ENCODE measurements around the gene SRP68. TPM values are rescaled to one million over a fixed set of nuclear protein-coding genes. Genes with fewer than 3 reads are reported as not detected.

Gene SRP68
- total and polyA plus RNA-seq, 9 of the 15 experiments (the other 6 are each of a cell fraction or from before 2014, with no cell fraction given), result 29.4 to 92.6 (median 36.2) TPM

- ChIA-PET CTCF (ENCODE audit: low intra/inter-chr PET ratio) (interaction anchor here (0.5 kb wide), 1 partner anchor 58 kb away, joined by 6 read pairs; no protein-coding TSS in a partner anchor), POLR2A (interaction anchor here (0.5 to 2.3 kb wide), 10 partner anchors 10 to 234 kb away, joined by 3 to 12 read pairs (median 3); partner anchors contain the start of gene SRP68)
- DNase-seq (ENCODE audit: extremely low read depth in 1 of 4, low spot score in 3 of 4), result peak in 2 of 4 experiments; percentile 57 to 62
- H3K27me3 ChIP-seq (ENCODE audit: control insufficient read depth in 2 of 2, insufficient read depth in 2 of 2, low read length in 2 of 2), result no peaks in the 10 kb centered on the region
- no peak overlapping the region for H3K4me3 ChIP-seq
- WGBS (ENCODE audit: insufficient coverage, low coverage, missing lambda C conversion rate), result 71% methylated on average over 17 of the region's 17 CpGs
- H2AFZ ChIP-seq (ENCODE audit: low read depth, low read length), result no peak overlapping the region
- no TSS peak for BruUV-seq (replicated peaks)
- peaks cover 83% of the 10 kb centered on the region for H3K36me3 ChIP-seq (ENCODE audit: control insufficient read depth, insufficient read depth, low read length)
- in situ Hi-C loops (cut with MboI), result no loop called here
- H3K4me1 ChIP-seq (replicated peaks in 1 of 2; ENCODE audit: control insufficient read depth in 2 of 2, insufficient read depth in 2 of 2, low read length in 2 of 2), result peaks cover 5 to 9% of the 10 kb centered on the region in 2 experiments; a peak in 3 of 5 replicates
- ATAC-seq, result peak; percentile 82
- FAIRE-seq, result peak; percentile 83
- peak overlapping the region; percentile 3; the same call in 1 of the 2 replicates for H3K4me2 ChIP-seq (ENCODE audit: insufficient read depth, low read length)
- H3K9me1 ChIP-seq (ENCODE audit: control insufficient read depth, insufficient read depth, low read length), result no peaks in the 10 kb centered on the region
- no peaks in the 10 kb centered on the region for H4K20me1 ChIP-seq (replicated peaks; ENCODE audit: control insufficient read depth, insufficient read depth, low read length)
- H3K9ac ChIP-seq (ENCODE audit: insufficient read depth in 1 of 2, low read depth in 2 of 2, low read length in 2 of 2), result no peak overlapping the region
- intact Hi-C loops (cut with micrococcal nuclease), result no loop called here
- peaks cover 11% of the 10 kb centered on the region; the same call in 2 of the 3 replicates for H3K79me2 ChIP-seq (ENCODE audit: control insufficient read depth, insufficient read depth, low read length)
- peak overlapping the region; percentile 71 for H3K27ac ChIP-seq (ENCODE audit: extremely low read depth, low read depth, low read length)
- no peaks in the 10 kb centered on the region for H3K9me3 ChIP-seq (replicated peaks; ENCODE audit: control insufficient read depth, insufficient read depth, low read depth, low read length)
- TF ChIP-seq SMAD1 (IDR thresholded peaks at IDR 0.05; ENCODE audit: low read depth, low read length, partially characterized antibody) (no peak), FOS (IDR thresholded peaks at IDR 0.05; ENCODE audit: extremely low read depth, insufficient read length) (no peak), FOSL1 (tag; conservative IDR thresholded peaks at IDR 0.05) (peak; percentile 75; the same call in 1 of the 2 replicates), ZFP36 (IDR thresholded peaks at IDR 0.05; ENCODE audit: low read depth, low read length, partially characterized antibody) (no peak), SMARCA4 (IDR thresholded peaks at IDR 0.05) (peak; percentile 26; the same call in 1 of the 2 replicates), ATF2 (CRISPR knock-in tag; IDR thresholded peaks at IDR 0.05) (no peak), IRF9 (tag; IDR thresholded peaks at IDR 0.05) (no peak), IRF1 (CRISPR knock-in tag; IDR thresholded peaks at IDR 0.05; ENCODE audit: borderline replicate concordance) (no peak), SAP30 (IDR thresholded peaks at IDR 0.05; ENCODE audit: borderline replicate concordance, insufficient read depth, low read depth, low read length, poor library complexity, severe bottlenecking) (no peak), DPF2 (IDR thresholded peaks at IDR 0.05) (peak; percentile 37; the same call in 1 of the 2 replicates), NFXL1 (CRISPR knock-in tag; IDR thresholded peaks at IDR 0.05) (no peak), MEF2D (tag; conservative IDR thresholded peaks at IDR 0.05; ENCODE audit: low read depth) (no peak), ZNF830 (CRISPR knock-in tag; IDR thresholded peaks at IDR 0.05) (no peak), EGR1 (conservative IDR thresholded peaks at IDR 0.05) (peak; percentile 90), DNMT1 (IDR thresholded peaks at IDR 0.05) (no peak), MIER1 (IDR thresholded peaks at IDR 0.05; ENCODE audit: low read depth) (no peak), NFE2 (IDR thresholded peaks at IDR 0.05; ENCODE audit: low read depth) (peak; percentile 41; the same call in 1 of the 2 replicates), JUND (IDR thresholded peaks at IDR 0.05; ENCODE audit: borderline replicate concordance, low read depth, low read length) (peak; percentile 80), JUND (tag; IDR thresholded peaks at IDR 0.05; ENCODE audit: borderline replicate concordance, low read depth, low read length) (no peak; the same call in 2 of the 3 replicates), ZNF668 (CRISPR knock-in tag; IDR thresholded peaks at IDR 0.05) (no peak)
Measured at GRCh38 chr17:76053246-76054111, 18.8 kb downstream of the SRP68 start.
